ENCODE results near the gene POLR3E. TPM values are rescaled to one million over a fixed set of nuclear protein-coding genes. Genes with fewer than 3 reads are reported as not detected.

Gene POLR3E
- total and polyA plus RNA-seq, 4 experiments from 2014 or later, result 10.0 to 94.0 (median 52.2) TPM

- POLR2A ChIA-PET (ENCODE audit: partially characterized antibody), result interaction anchor here (1.6 kb wide), 1 partner anchor 32 kb away, joined by 4 read pairs; no protein-coding TSS in a partner anchor
- Mint-ChIP-seq H3K36me3 (peaks cover 10 to 67% of the 10 kb centered on the region in 2 donors), H3K4me3 (no peak overlapping the region), H3K27ac (peak overlapping the region in 4 of 7 donors; percentile 6 to 51 (median 36)), H3K27me3 (no peaks in the 10 kb centered on the region), H3K9me3 (no peaks in the 10 kb centered on the region), H3K4me1 (peaks cover 7 to 23% (median 12%) of the 10 kb centered on the region in 4 donors)
- no peaks in the 10 kb centered on the region for H3K9me3 ChIP-seq (ENCODE audit: control insufficient read depth in 1 of 2, low read length in 2 of 2)
- peaks cover 8% of the 10 kb centered on the region for H3K4me1 ChIP-seq (ENCODE audit: insufficient read depth, low read length)
- no peak overlapping the region for H3K27ac ChIP-seq (ENCODE audit: low read depth, low read length)
- DNase-seq, result no peak
- peaks cover 60% of the 10 kb centered on the region for H3K36me3 ChIP-seq (ENCODE audit: insufficient read depth, low read length)
- CTCF ChIA-PET (ENCODE audit: partially characterized antibody), result interaction anchor here (0.9 to 1.5 kb wide), 3 partner anchors 8 to 31 kb away, joined by 3 read pairs; no protein-coding TSS in a partner anchor
- no peaks in the 10 kb centered on the region for H3K27me3 ChIP-seq (ENCODE audit: insufficient read depth, low read length)
- H3K4me3 ChIP-seq (ENCODE audit: low read length in 2 of 2), result no peak overlapping the region
- intact Hi-C loops (cut with micrococcal nuclease), result no loop called here
Measured at GRCh38 chr16:22326369-22326652, 29.1 kb downstream of the POLR3E start.

GRCh38 chr16:22326771-22327445 lies 29.7 kb downstream of the POLR3E start:
- Mint-ChIP-seq H3K4me1 (peaks cover 8 to 26% (median 12%) of the 10 kb centered on the region in 4 donors), H3K27ac (peak overlapping the region in 5 of 7 donors; percentile 22 to 81 (median 38)), H3K27me3 (no peaks in the 10 kb centered on the region), H3K9me3 (no peaks in the 10 kb centered on the region), H3K36me3 (peaks cover 14 to 72% of the 10 kb centered on the region in 2 donors), H3K4me3 (no peak overlapping the region)
- no peak for DNase-seq
- Histone ChIP-seq H3K36me3 (ENCODE audit: insufficient read depth, low read length) (peaks cover 59% of the 10 kb centered on the region), H3K27me3 (ENCODE audit: insufficient read depth, low read length) (no peaks in the 10 kb centered on the region), H3K9me3 (ENCODE audit: control insufficient read depth in 1 of 2, low read length in 2 of 2) (no peaks in the 10 kb centered on the region), H3K4me1 (ENCODE audit: insufficient read depth, low read length) (peaks cover 3% of the 10 kb centered on the region), H3K27ac (ENCODE audit: low read depth, low read length) (no peak overlapping the region), H3K4me3 (ENCODE audit: low read length in 2 of 2) (no peak overlapping the region)
- POLR2A ChIA-PET (ENCODE audit: partially characterized antibody), result interaction anchor here (1.6 to 1.7 kb wide), 3 partner anchors 8 to 40 kb away, joined by 3 to 4 read pairs (median 3); no protein-coding TSS in a partner anchor
- CTCF ChIA-PET (ENCODE audit: partially characterized antibody), result interaction anchor here (0.9 to 1.5 kb wide), 3 partner anchors 9 to 31 kb away, joined by 3 read pairs; no protein-coding TSS in a partner anchor
- intact Hi-C loops (cut with micrococcal nuclease), result no loop called here

GRCh38 chr16:22327446-22327775 lies 30.2 kb downstream of the POLR3E start:
- no peak for DNase-seq
- intact Hi-C loops (cut with micrococcal nuclease), result no loop called here
- Histone ChIP-seq H3K27ac (ENCODE audit: low read depth, low read length) (no peak overlapping the region), H3K9me3 (ENCODE audit: control insufficient read depth in 1 of 2, low read length in 2 of 2) (no peaks in the 10 kb centered on the region), H3K27me3 (ENCODE audit: insufficient read depth, low read length) (no peaks in the 10 kb centered on the region), H3K36me3 (ENCODE audit: insufficient read depth, low read length) (peaks cover 62% of the 10 kb centered on the region), H3K4me1 (ENCODE audit: insufficient read depth, low read length) (peaks cover 3% of the 10 kb centered on the region), H3K4me3 (ENCODE audit: low read length in 2 of 2) (no peak overlapping the region)
- Mint-ChIP-seq H3K36me3 (peaks cover 19 to 75% of the 10 kb centered on the region in 2 donors), H3K4me3 (no peak overlapping the region), H3K4me1 (peaks cover 8 to 26% (median 12%) of the 10 kb centered on the region in 4 donors), H3K27ac (peak overlapping the region in 3 of 7 donors; percentile 31 to 78 (median 40)), H3K27me3 (no peaks in the 10 kb centered on the region), H3K9me3 (no peaks in the 10 kb centered on the region)
- POLR2A ChIA-PET (ENCODE audit: partially characterized antibody), result interaction anchor here (1.6 to 1.7 kb wide), 3 partner anchors 9 to 39 kb away, joined by 3 to 4 read pairs (median 3); no protein-coding TSS in a partner anchor
- CTCF ChIA-PET (ENCODE audit: partially characterized antibody), result interaction anchor here (1.0 to 1.5 kb wide), 2 partner anchors 9 to 23 kb away, joined by 3 read pairs; no protein-coding TSS in a partner anchor

- Mint-ChIP-seq H3K27me3 (no peaks in the 10 kb centered on the region), H3K27ac (peak overlapping the region in 3 of 7 donors; percentile 10 to 72 (median 50)), H3K4me1 (peaks cover 8 to 26% (median 12%) of the 10 kb centered on the region in 4 donors), H3K4me3 (no peak overlapping the region), H3K36me3 (peaks cover 22 to 77% of the 10 kb centered on the region in 2 donors), H3K9me3 (no peaks in the 10 kb centered on the region)
- intact Hi-C loops (cut with micrococcal nuclease), result no loop called here
- no peak overlapping the region for H3K4me3 ChIP-seq (ENCODE audit: low read length in 2 of 2)
- H3K4me1 ChIP-seq (ENCODE audit: insufficient read depth, low read length), result peaks cover 3% of the 10 kb centered on the region
- no peaks in the 10 kb centered on the region for H3K9me3 ChIP-seq (ENCODE audit: control insufficient read depth in 1 of 2, low read length in 2 of 2)
- no peak for DNase-seq
- H3K27ac ChIP-seq (ENCODE audit: low read depth, low read length), result no peak overlapping the region
- H3K36me3 ChIP-seq (ENCODE audit: insufficient read depth, low read length), result peaks cover 67% of the 10 kb centered on the region
- ChIA-PET POLR2A (ENCODE audit: partially characterized antibody) (interaction anchor here (1.0 to 3.4 kb wide), 5 partner anchors 9 to 46 kb away, joined by 3 to 14 read pairs (median 3); partner anchors contain the start of gene CDR2), CTCF (ENCODE audit: partially characterized antibody) (interaction anchor here (1.3 to 1.8 kb wide), 2 partner anchors 8 to 10 kb away, joined by 4 to 8 read pairs; no protein-coding TSS in a partner anchor)
- H3K27me3 ChIP-seq (ENCODE audit: insufficient read depth, low read length), result no peaks in the 10 kb centered on the region
Measured at GRCh38 chr16:22328081-22328725, 31.0 kb downstream of the POLR3E start.

GRCh38 chr16:22329199-22329695 lies 32.0 kb downstream of the POLR3E start:
- no peak overlapping the region for H3K4me3 Mint-ChIP-seq
- H3K27me3 Mint-ChIP-seq, result no peaks in the 10 kb centered on the region
- Histone ChIP-seq H3K27ac (ENCODE audit: low read depth, low read length) (no peak overlapping the region), H3K4me1 (ENCODE audit: insufficient read depth, low read length) (peaks cover 3% of the 10 kb centered on the region), H3K9me3 (ENCODE audit: control insufficient read depth in 1 of 2, low read length in 2 of 2) (no peaks in the 10 kb centered on the region), H3K27me3 (ENCODE audit: insufficient read depth, low read length) (no peaks in the 10 kb centered on the region), H3K4me3 (ENCODE audit: low read length in 2 of 2) (no peak overlapping the region), H3K36me3 (ENCODE audit: insufficient read depth, low read length) (peaks cover 66% of the 10 kb centered on the region)
- H3K27ac Mint-ChIP-seq, result peak overlapping the region in 5 of 7 donors; percentile 24 to 88 (median 59)
- CTCF ChIA-PET (ENCODE audit: partially characterized antibody), result interaction anchor here (1.2 to 1.8 kb wide), 3 partner anchors 9 to 11 kb away, joined by 4 to 8 read pairs (median 4); no protein-coding TSS in a partner anchor
- peaks cover 8 to 26% (median 12%) of the 10 kb centered on the region in 4 donors for H3K4me1 Mint-ChIP-seq
- no peak for DNase-seq
- POLR2A ChIA-PET (ENCODE audit: partially characterized antibody), result interaction anchor here (0.6 to 3.4 kb wide), 6 partner anchors 22 to 304 kb away, joined by 3 to 14 read pairs (median 6); partner anchors contain the start of gene CDR2
- H3K36me3 Mint-ChIP-seq, result peaks cover 32 to 77% of the 10 kb centered on the region in 2 donors
- peaks cover 0 to under 1% (median 0%) of the 10 kb centered on the region in 8 donors for H3K9me3 Mint-ChIP-seq
- intact Hi-C loops (cut with micrococcal nuclease), result no loop called here

- Histone ChIP-seq H3K4me3 (ENCODE audit: low read length in 2 of 2) (no peak overlapping the region), H3K4me1 (ENCODE audit: insufficient read depth, low read length) (peaks cover 3% of the 10 kb centered on the region), H3K27me3 (ENCODE audit: insufficient read depth, low read length) (no peaks in the 10 kb centered on the region), H3K9me3 (ENCODE audit: control insufficient read depth in 1 of 2, low read length in 2 of 2) (no peaks in the 10 kb centered on the region), H3K36me3 (ENCODE audit: insufficient read depth, low read length) (peaks cover 66% of the 10 kb centered on the region), H3K27ac (ENCODE audit: low read depth, low read length) (no peak overlapping the region)
- Mint-ChIP-seq H3K4me1 (peaks cover 9 to 26% (median 12%) of the 10 kb centered on the region in 4 donors), H3K9me3 (peaks cover 0 to 5% (median 0%) of the 10 kb centered on the region in 8 donors), H3K27me3 (no peaks in the 10 kb centered on the region), H3K27ac (peak overlapping the region in 5 of 7 donors; percentile 9 to 62 (median 53)), H3K36me3 (peaks cover 43 to 80% of the 10 kb centered on the region in 2 donors), H3K4me3 (no peak overlapping the region)
- POLR2A ChIA-PET (ENCODE audit: partially characterized antibody), result interaction anchor here (2.2 to 3.4 kb wide), 3 partner anchors 24 to 44 kb away, joined by 7 to 14 read pairs (median 10); partner anchors contain the start of gene CDR2
- intact Hi-C loops (cut with micrococcal nuclease), result no loop called here
- no peak for DNase-seq
- CTCF ChIA-PET (ENCODE audit: partially characterized antibody), result interaction anchor here (1.8 kb wide), 1 partner anchor 12 kb away, joined by 8 read pairs; no protein-coding TSS in a partner anchor
Measured at GRCh38 chr16:22330326-22330725, 33.1 kb downstream of the POLR3E start.

All from CD4-positive, alpha-beta memory T cell (primary cell).